H1 (cell line): ENCODE data around the gene P3H1. TPM values are rescaled to one million over a fixed set of nuclear protein-coding genes. Genes with fewer than 3 reads are reported as not detected.

ENCODE experiments used
- CTCF ChIA-PET: fragments of 300-600 bp; sonication (Branson Sonifier 250); formaldehyde crosslinking; loops from one replicate; lab custom pipeline; 2021; ENCODE audit not compliant: partially characterized antibody; lab: Charles Lee
- POLR2A ChIA-PET: fragments of 300-600 bp; sonication (Branson Sonifier 250); formaldehyde crosslinking; loops from one replicate; lab custom pipeline; 2021; ENCODE audit warnings: inconsistent platforms; ENCODE audit not compliant: partially characterized antibody; lab: Charles Lee
- DNase-seq, 2 experiments: peaks; one replicate each; pipeline versions ENCODE4 v3.0.0 to v3.0.0-alpha.2; 2010 to 2022; ENCODE audit warnings: low spot score in 2 of 2, low read depth in 1 of 2, mixed read lengths in 1 of 2
- FAIRE-seq: peaks from 2 replicates; lab custom pipeline; 2011; peaks lifted over from hg19 to GRCh38; lab: Jason Lieb, UNC
- H2AFZ ChIP-seq: 2 replicates; pipeline ENCODE4 v1.8.1; 2012; ENCODE audit warnings: low read length, inconsistent platforms
- H2AK5ac ChIP-seq: 2 replicates; pipeline ENCODE4 v1.6.1; 2013; ENCODE audit warnings: low read depth, low read length
- H2BK120ac ChIP-seq: replicated peaks from 2 replicates; pipeline ENCODE3; 2013; ENCODE audit warnings: low read depth, low read length, inconsistent platforms
- H2BK12ac ChIP-seq: 2 replicates; pipeline ENCODE4 v1.6.1; 2013; ENCODE audit warnings: low read depth, low read length
- H2BK15ac ChIP-seq: 2 replicates; pipeline ENCODE4 v1.6.1; 2013; ENCODE audit warnings: low read length
- H2BK20ac ChIP-seq: 2 replicates; pipeline ENCODE4 v1.6.1; 2013; ENCODE audit warnings: low read length
- H2BK5ac ChIP-seq: 2 replicates; pipeline ENCODE4 v1.6.1; 2013; ENCODE audit warnings: low read depth, low read length
- H3K14ac ChIP-seq: 2 replicates; pipeline ENCODE4 v1.6.1; 2013; ENCODE audit warnings: inconsistent platforms; ENCODE audit not compliant: insufficient read length
- H3K18ac ChIP-seq: 2 replicates; pipeline ENCODE4 v1.6.1; 2013; ENCODE audit warnings: low read length; ENCODE audit errors: extremely low read depth
- H3K23ac ChIP-seq: 2 replicates; pipeline ENCODE4 v1.6.1; 2013; ENCODE audit warnings: inconsistent platforms; ENCODE audit not compliant: insufficient read length
- H3K23me2 ChIP-seq: 2 replicates; pipeline ENCODE4 v1.6.1; 2013; ENCODE audit warnings: low read depth, low read length
- H3K27ac ChIP-seq: 2 replicates; pipeline ENCODE4 v1.6.1; 2011; ENCODE audit warnings: low read depth, low read length, inconsistent platforms
- H3K27me3 ChIP-seq, 4 experiments: replicated peaks in 1 of 4; 1 replicate in 1 of 4; 2 replicates in 3 of 4; pipeline versions ENCODE4 v1.6.1 to v1.8.1; 2011 to 2013; ENCODE audit warnings: low read length in 3 of 4, mild to moderate bottlenecking in 3 of 4, inconsistent platforms in 2 of 4, mixed read lengths in 2 of 4, moderate library complexity in 1 of 4; ENCODE audit not compliant: control insufficient read depth in 3 of 4, insufficient read depth in 3 of 4; ENCODE audit errors: extremely low read depth in 1 of 4
- H3K36me3 ChIP-seq, 4 experiments: 2 replicates each; pipeline versions ENCODE4 v1.6.1 to v1.8.1; 2011 to 2013; ENCODE audit warnings: mild to moderate bottlenecking in 4 of 4, low read length in 3 of 4, moderate library complexity in 2 of 4, control low read depth in 1 of 4, inconsistent platforms in 1 of 4; ENCODE audit not compliant: insufficient read depth in 4 of 4, control insufficient read depth in 2 of 4
- H3K4ac ChIP-seq: replicated peaks from 2 replicates; pipeline ENCODE3; 2013; ENCODE audit warnings: low read length, low read depth, mixed read lengths, inconsistent platforms; ENCODE audit not compliant: insufficient read length
- H3K4me1 ChIP-seq, 4 experiments: replicated peaks in 1 of 4; 1 replicate in 1 of 4; 2 replicates in 3 of 4; pipeline versions ENCODE4 v1.6.1 to v1.8.1; 2011 to 2013; ENCODE audit warnings: low read length in 3 of 4, inconsistent platforms in 2 of 4, mixed read lengths in 1 of 4; ENCODE audit not compliant: insufficient read depth in 4 of 4, control insufficient read depth in 3 of 4
- H3K4me2 ChIP-seq, 2 experiments: 2 replicates each; pipeline versions ENCODE4 v1.6.1 to v1.8.1; 2011 to 2013; ENCODE audit warnings: low read depth in 2 of 2, low read length in 2 of 2, control low read depth in 1 of 2, inconsistent platforms in 1 of 2, mild to moderate bottlenecking in 1 of 2; ENCODE audit not compliant: insufficient read depth in 1 of 2
- H3K4me3 ChIP-seq, 4 experiments: fragments of 200-600, 300-600 bp in 1 of 4; sonication (generic), shearing (Covaris generic), sonication (Bioruptor Twin) in 1 of 4; 2 replicates each; pipeline versions ENCODE4 v1.5.1 to v1.8.1; 2011 to 2016; ENCODE audit warnings: low read length in 4 of 4, low read depth in 3 of 4, control low read depth in 2 of 4, inconsistent platforms in 2 of 4, mild to moderate bottlenecking in 2 of 4, mixed read lengths in 1 of 4, moderate library complexity in 1 of 4; ENCODE audit not compliant: insufficient read depth in 2 of 4; ENCODE audit errors: extremely low read depth in 1 of 4
- H3K56ac ChIP-seq: replicated peaks from 2 replicates; pipeline ENCODE3; 2013; ENCODE audit warnings: low read depth, mild to moderate bottlenecking, mixed read lengths, low read length, inconsistent platforms; ENCODE audit not compliant: insufficient read length
- H3K79me1 ChIP-seq: 2 replicates; pipeline ENCODE4 v1.6.1; 2013; ENCODE audit warnings: low read depth, low read length, control low read depth
- H3K79me2 ChIP-seq, 2 experiments: 2 replicates each; pipeline versions ENCODE4 v1.6.1 to v1.8.1; 2012 to 2013; ENCODE audit warnings: low read length in 2 of 2, mild to moderate bottlenecking in 2 of 2, inconsistent platforms in 1 of 2; ENCODE audit not compliant: insufficient read depth in 2 of 2, control insufficient read depth in 1 of 2
- H3K9ac ChIP-seq, 4 experiments: replicated peaks in 1 of 4; 1 replicate in 1 of 4; 2 replicates in 3 of 4; pipeline versions ENCODE4 v1.6.1 to v1.8.1; 2011 to 2013; ENCODE audit warnings: low read depth in 3 of 4, low read length in 3 of 4, control low read depth in 2 of 4, mild to moderate bottlenecking in 2 of 4, moderate library complexity in 2 of 4, inconsistent platforms in 1 of 4; ENCODE audit errors: extremely low read depth in 1 of 4
- H3K9me3 ChIP-seq, 2 experiments: 2 replicates each; pipeline versions ENCODE4 v1.6.1 to v1.8.1; 2012 to 2013; ENCODE audit warnings: mild to moderate bottlenecking in 2 of 2, moderate library complexity in 2 of 2, control low read depth in 1 of 2, inconsistent platforms in 1 of 2, low read depth in 1 of 2, low read length in 1 of 2, mixed read lengths in 1 of 2; ENCODE audit not compliant: insufficient read depth in 2 of 2
- H4K20me1 ChIP-seq, 2 experiments: replicated peaks in 1 of 2; 2 replicates each; pipeline versions ENCODE3 to v1.8.1; 2011 to 2013; ENCODE audit warnings: inconsistent platforms in 2 of 2, low read length in 2 of 2, mild to moderate bottlenecking in 1 of 2; ENCODE audit not compliant: insufficient read depth in 2 of 2, control insufficient read depth in 1 of 2
- H4K5ac ChIP-seq: 2 replicates; pipeline ENCODE4 v1.6.1; 2013; ENCODE audit warnings: low read length, low read depth, mixed read lengths, inconsistent platforms; ENCODE audit not compliant: insufficient read length
- H4K8ac ChIP-seq: 2 replicates; pipeline ENCODE4 v1.8.0; 2013; ENCODE audit warnings: mild to moderate bottlenecking, moderate library complexity, low read length, inconsistent platforms; ENCODE audit not compliant: insufficient read depth; ENCODE audit errors: extremely low read depth
- H4K91ac ChIP-seq: replicated peaks from 2 replicates; pipeline ENCODE3; 2013; ENCODE audit warnings: low read length, mixed read lengths, inconsistent platforms; ENCODE audit not compliant: insufficient read length
- ASH2L ChIP-seq: fragments of 200-600, 300-600 bp; sonication (generic); IDR thresholded peaks from one replicate; pipeline ENCODE4 v1.7.1; 2017; ENCODE audit warnings: low read length
- CHD1 ChIP-seq: IDR thresholded peaks from 2 replicates; pipeline ENCODE4 v1.6.1; 2012; ENCODE audit warnings: low read depth, low read length, improper control_type of control experiment
- EP300 ChIP-seq, 2 experiments: IDR thresholded peaks; 1 replicate in 1 of 2; 2 replicates in 1 of 2; pipeline ENCODE4 v1.6.1; 2011 to 2012; ENCODE audit warnings: low read depth in 2 of 2, low read length in 2 of 2, mild to moderate bottlenecking in 2 of 2, borderline replicate concordance in 1 of 2, inconsistent platforms in 1 of 2, moderate library complexity in 1 of 2
- KDM4A ChIP-seq: IDR thresholded peaks from one replicate; pipeline ENCODE4 v1.7.1; 2012; ENCODE audit warnings: low read depth, mild to moderate bottlenecking, moderate library complexity, low read length, inconsistent platforms; ENCODE audit not compliant: severe bottlenecking
- MAFK ChIP-seq: IDR thresholded peaks from 2 replicates; pipeline ENCODE4 v1.6.1; 2012; ENCODE audit warnings: low read depth, mild to moderate bottlenecking, improper control_type of control experiment, low read length
- RAD21 ChIP-seq, 2 experiments: IDR thresholded peaks in 1 of 2; conservative IDR thresholded peaks in 1 of 2; 2 replicates each; pipeline ENCODE4 v1.6.1; 2011; ENCODE audit warnings: low read depth in 2 of 2, low read length in 2 of 2, improper control_type of control experiment in 1 of 2, inconsistent platforms in 1 of 2, mild to moderate bottlenecking in 1 of 2, moderate library complexity in 1 of 2
- RBBP5 ChIP-seq: IDR thresholded peaks from 2 replicates; pipeline ENCODE4 v1.7.1; 2012; ENCODE audit warnings: low read depth, mild to moderate bottlenecking, inconsistent platforms, low read length, moderate library complexity, borderline replicate concordance
- SIX5 ChIP-seq: IDR thresholded peaks from 2 replicates; pipeline ENCODE4 v1.6.1; 2011; ENCODE audit warnings: mild to moderate bottlenecking, low read depth, low read length
- SP1 ChIP-seq: IDR thresholded peaks from 2 replicates; pipeline ENCODE4 v1.6.1; 2011; ENCODE audit warnings: low read depth, low read length
- TBP ChIP-seq: IDR thresholded peaks from 2 replicates; pipeline ENCODE4 v1.6.1; 2011; ENCODE audit warnings: low read depth, low read length, improper control_type of control experiment
- ZNF274 ChIP-seq: IDR thresholded peaks from 2 replicates; pipeline ENCODE4 v1.7.0; 2012; ENCODE audit warnings: low read length, borderline replicate concordance; ENCODE audit errors: extremely low read depth
- WGBS, 2 experiments: shearing (Covaris generic) in 1 of 2; methylation state at CpG; one replicate each; pipeline versions ENCODE4 v1.1.6 to v1.1.7; 2013 to 2015; ENCODE audit warnings: low lambda C conversion rate in 2 of 2, mixed read lengths in 2 of 2, inconsistent platforms in 1 of 2, low coverage in 1 of 2, missing lambda C conversion rate in 1 of 2; ENCODE audit not compliant: insufficient replicate concordance in 2 of 2, insufficient coverage in 1 of 2, insufficient read length in 1 of 2; ENCODE audit errors: extremely low coverage in 1 of 2, missing lambda C conversion rate in 1 of 2; 5-methylcytosine and 5-hydroxymethylcytosine counted together
- polyA plus RNA-seq, 7 experiments: library from polyadenylated mRNA; depleted of rRNA in 3 of 7; stranded (reverse) in 5 of 7; unstranded in 2 of 7; fragments of >200 nt in 5 of 7; fragments of 200-250 nt in 2 of 7; gene quantifications; 1 replicate in 5 of 7; 2 replicates in 1 of 7; 4 replicates in 1 of 7; pipeline versions ENCODE4 v1.2.1 to v1.2.3, GENCODE V29; 2011 to 2013; ENCODE audit warnings: missing spikeins in 2 of 7, mixed read lengths in 2 of 7
- total RNA-seq: library from RNA; stranded (reverse); fragmentation: NEBNext Ultra II Directional; extraction: Animal tissue kit (Norgen Biotek cat#: 25700); gene quantifications from 2 replicates; pipeline ENCODE4 v1.2.1, GENCODE V29; 2021
- TF ChIP-seq, protein P1 (sequence below): IDR thresholded peaks from 2 replicates; pipeline ENCODE4 v1.6.1; 2011; ENCODE audit warnings: low read depth, mild to moderate bottlenecking, low read length; ENCODE audit not compliant: insufficient read depth
- TF ChIP-seq, protein P2 (sequence below): IDR thresholded peaks from 2 replicates; pipeline ENCODE4 v1.6.1; 2012; ENCODE audit warnings: inconsistent platforms

P3H1 gene
- total and polyA plus RNA-seq, 2 of the 8 experiments (the other 6 are each of a cell fraction or from before 2014, with no cell fraction given): 58.4 to 87.5 TPM

DNA sequence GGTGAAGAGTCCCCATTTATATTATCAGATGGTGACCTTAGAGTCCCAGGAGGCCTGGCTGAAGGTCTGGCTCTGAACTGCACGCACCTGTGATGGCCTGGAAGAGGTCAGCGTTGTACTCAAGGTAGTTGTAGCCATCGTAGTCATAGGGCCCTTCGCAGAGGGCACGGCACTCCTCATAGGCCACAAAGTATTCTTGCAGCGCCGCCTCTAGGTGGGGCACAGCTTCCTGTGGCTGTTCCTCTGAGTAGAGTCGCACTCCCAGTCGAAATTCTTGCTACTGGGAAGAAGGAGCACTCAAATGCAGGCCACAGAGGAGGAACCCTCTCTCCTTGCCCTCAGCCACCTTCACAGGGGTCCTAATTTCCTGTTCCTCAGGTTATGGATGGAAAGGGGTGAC, 7.7 kb downstream of the P3H1 start:
- peaks cover 8 to 42% (median 32%) of the 10 kb centered on the region in 4 experiments; a peak in 7 of 8 replicates for H3K36me3 ChIP-seq
- H3K9ac ChIP-seq: no peak overlapping the region
- H2AFZ ChIP-seq: no peak overlapping the region
- ChIA-PET POLR2A (interaction anchor here (1.8 kb wide), 1 partner anchor 76 kb away, joined by 9 read pairs; the partner anchor contains the start of gene YBX1), CTCF (interaction anchor here (0.6 to 6.8 kb wide), 9 partner anchors 12 to 314 kb away, joined by 3 to 77 read pairs (median 4); partner anchors contain the start of gene CLDN19)
- H3K4me2 ChIP-seq: no peak overlapping the region
- no peak overlapping the region for H2BK20ac ChIP-seq
- no peaks in the 10 kb centered on the region for H4K20me1 ChIP-seq
- H4K5ac ChIP-seq: no peak overlapping the region
- H2BK120ac ChIP-seq: no peak overlapping the region
- no peak overlapping the region for H3K27ac ChIP-seq
- H3K4ac ChIP-seq: no peak overlapping the region
- H3K23me2 ChIP-seq: no peaks in the 10 kb centered on the region
- no peak overlapping the region for H3K56ac ChIP-seq
- WGBS, 2 experiments: 83% methylated on average over 9 of the region's 9 CpGs; no CpG with 5 or more reads in 1 of the 2 experiments
- no peak overlapping the region for H3K14ac ChIP-seq
- no peaks in the 10 kb centered on the region for H3K79me1 ChIP-seq
- no peaks in the 10 kb centered on the region for H3K4me1 ChIP-seq
- no peak overlapping the region for H3K18ac ChIP-seq
- no peak overlapping the region for H2BK12ac ChIP-seq
- H2BK5ac ChIP-seq: no peak overlapping the region
- DNase-seq: no peak
- H4K8ac ChIP-seq: no peak overlapping the region
- no peaks in the 10 kb centered on the region for H3K9me3 ChIP-seq
- no peak overlapping the region for H3K23ac ChIP-seq
- H3K79me2 ChIP-seq: no peaks in the 10 kb centered on the region
- no peak overlapping the region for H3K4me3 ChIP-seq
- H3K27me3 ChIP-seq: no peaks in the 10 kb centered on the region
- no peak overlapping the region for H2BK15ac ChIP-seq
- no peak overlapping the region for H4K91ac ChIP-seq
- no peak overlapping the region for H2AK5ac ChIP-seq
- no peak for FAIRE-seq
- TF ChIP-seq, protein P1, sequence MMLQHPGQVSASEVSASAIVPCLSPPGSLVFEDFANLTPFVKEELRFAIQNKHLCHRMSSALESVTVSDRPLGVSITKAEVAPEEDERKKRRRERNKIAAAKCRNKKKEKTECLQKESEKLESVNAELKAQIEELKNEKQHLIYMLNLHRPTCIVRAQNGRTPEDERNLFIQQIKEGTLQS: no peak
- TF ChIP-seq RBBP5 (no peak), EP300 (IDR thresholded peaks at IDR 0.05; ENCODE audit: borderline replicate concordance in 1 of 2, low read depth in 2 of 2, low read length in 2 of 2) (no peak), SIX5 (no peak), KDM4A (no peak), ASH2L (no peak), SP1 (no peak), TBP (no peak), MAFK (no peak), ZNF274 (no peak), RAD21 (IDR thresholded peaks at IDR 0.05 in 1 of 2, conservative IDR thresholded peaks at IDR 0.05 in 1 of 2; ENCODE audit: low read depth in 2 of 2, low read length in 2 of 2) (peak in 1 of 2 experiments; percentile 45; a peak in 3 of 4 replicates), CHD1 (no peak)
- TF ChIP-seq, protein P2, sequence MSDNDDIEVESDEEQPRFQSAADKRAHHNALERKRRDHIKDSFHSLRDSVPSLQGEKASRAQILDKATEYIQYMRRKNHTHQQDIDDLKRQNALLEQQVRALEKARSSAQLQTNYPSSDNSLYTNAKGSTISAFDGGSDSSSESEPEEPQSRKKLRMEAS: no peak
